ENCODE data around the gene SMOC2.

GRCh38 chr6:168675375-168675774 is 234.4 kb downstream of the SMOC2 start:
- TF ChIP-seq CTCF (IDR thresholded peaks at IDR 0.05; ENCODE audit: poor library complexity, severe bottlenecking) (no peak), TAF1 (IDR thresholded peaks at IDR 0.05; ENCODE audit: low read depth) (no peak), EZH2 (IDR thresholded peaks at IDR 0.05; ENCODE audit: borderline replicate concordance, insufficient read depth, low read length, poor library complexity, severe bottlenecking) (no peak), POLR2AphosphoS5 (IDR thresholded peaks at IDR 0.05) (no peak), SMC3 (conservative IDR thresholded peaks at IDR 0.05; ENCODE audit: poor library complexity) (no peak), MXI1 (conservative IDR thresholded peaks at IDR 0.05; ENCODE audit: poor library complexity, severe bottlenecking) (no peak), EP300 (conservative IDR thresholded peaks at IDR 0.05; ENCODE audit: poor library complexity, severe bottlenecking) (no peak), RAD21 (conservative IDR thresholded peaks at IDR 0.05) (no peak)
- TF ChIP-seq, protein P1, sequence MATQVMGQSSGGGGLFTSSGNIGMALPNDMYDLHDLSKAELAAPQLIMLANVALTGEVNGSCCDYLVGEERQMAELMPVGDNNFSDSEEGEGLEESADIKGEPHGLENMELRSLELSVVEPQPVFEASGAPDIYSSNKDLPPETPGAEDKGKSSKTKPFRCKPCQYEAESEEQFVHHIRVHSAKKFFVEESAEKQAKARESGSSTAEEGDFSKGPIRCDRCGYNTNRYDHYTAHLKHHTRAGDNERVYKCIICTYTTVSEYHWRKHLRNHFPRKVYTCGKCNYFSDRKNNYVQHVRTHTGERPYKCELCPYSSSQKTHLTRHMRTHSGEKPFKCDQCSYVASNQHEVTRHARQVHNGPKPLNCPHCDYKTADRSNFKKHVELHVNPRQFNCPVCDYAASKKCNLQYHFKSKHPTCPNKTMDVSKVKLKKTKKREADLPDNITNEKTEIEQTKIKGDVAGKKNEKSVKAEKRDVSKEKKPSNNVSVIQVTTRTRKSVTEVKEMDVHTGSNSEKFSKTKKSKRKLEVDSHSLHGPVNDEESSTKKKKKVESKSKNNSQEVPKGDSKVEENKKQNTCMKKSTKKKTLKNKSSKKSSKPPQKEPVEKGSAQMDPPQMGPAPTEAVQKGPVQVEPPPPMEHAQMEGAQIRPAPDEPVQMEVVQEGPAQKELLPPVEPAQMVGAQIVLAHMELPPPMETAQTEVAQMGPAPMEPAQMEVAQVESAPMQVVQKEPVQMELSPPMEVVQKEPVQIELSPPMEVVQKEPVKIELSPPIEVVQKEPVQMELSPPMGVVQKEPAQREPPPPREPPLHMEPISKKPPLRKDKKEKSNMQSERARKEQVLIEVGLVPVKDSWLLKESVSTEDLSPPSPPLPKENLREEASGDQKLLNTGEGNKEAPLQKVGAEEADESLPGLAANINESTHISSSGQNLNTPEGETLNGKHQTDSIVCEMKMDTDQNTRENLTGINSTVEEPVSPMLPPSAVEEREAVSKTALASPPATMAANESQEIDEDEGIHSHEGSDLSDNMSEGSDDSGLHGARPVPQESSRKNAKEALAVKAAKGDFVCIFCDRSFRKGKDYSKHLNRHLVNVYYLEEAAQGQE (IDR thresholded peaks at IDR 0.05; ENCODE audit: borderline replicate concordance), result no peak
